ENCODE measurements around the gene PPP1R2.

GRCh38 chr3:195542316-195542697, 818 bp downstream of the PPP1R2 start:
- TF ChIP-seq EZH2 (IDR thresholded peaks at IDR 0.05), result no peak
- no peak for TF ChIP-seq POLR2AphosphoS5 (IDR thresholded peaks at IDR 0.05; ENCODE audit: borderline replicate concordance, low read depth, low read length)
